Esophagus muscularis mucosa (tissue), 3 donors: ENCODE data around the gene HTT.

ENCODE experiments used
- CTCF ChIP-seq, 3 experiments: fragments of 200-600 bp in 2 of 3; fragments of 450-650 bp in 1 of 3; sonication (generic) in 2 of 3; IDR thresholded peaks; one replicate each; pipeline ENCODE4 v1.5.1; 2017 to 2019; ENCODE audit warnings: antibody characterized with exemption in 3 of 3, mild to moderate bottlenecking in 2 of 3, moderate library complexity in 1 of 3
- POLR2AphosphoS5 ChIP-seq, 2 donors: sonication (generic); formaldehyde crosslinking; IDR thresholded peaks; one replicate each; pipeline ENCODE4 v1.6.1; 2017; ENCODE audit warnings: antibody characterized with exemption in 2 of 2

GRCh38 chr4:3240936-3241522 is 166.5 kb downstream of the HTT start:
- no peak for TF ChIP-seq POLR2AphosphoS5 (IDR thresholded peaks at IDR 0.05)
- TF ChIP-seq CTCF (IDR thresholded peaks at IDR 0.05): no peak
